GM12891 (cell line): ENCODE data around the gene MEF2C.
"Not testable (repeated sequence)": the region's sequence is repeated elsewhere in the genome, so short reads cannot be mapped to it uniquely, and the experiment has no call there.

Source experiments
- DNase-seq: peaks from one replicate; pipeline ENCODE4 v3.0.0; 2011; ENCODE audit warnings: low spot score; ENCODE audit not compliant: insufficient read length
- FAIRE-seq: peaks from 2 replicates; lab custom pipeline; 2011; peaks lifted over from hg19 to GRCh38; lab: Jason Lieb, UNC
- PAX5 ChIP-seq: IDR thresholded peaks from 2 replicates; pipeline ENCODE4 v1.6.1; 2011; ENCODE audit warnings: low read length, moderate library complexity, mild to moderate bottlenecking; ENCODE audit not compliant: insufficient read depth, severe bottlenecking
- POLR2A ChIP-seq: IDR thresholded peaks from 2 replicates; pipeline ENCODE4 v1.6.1; 2011; ENCODE audit warnings: low read depth, low read length, control low read depth
- POLR2AphosphoS5 ChIP-seq: IDR thresholded peaks from 2 replicates; pipeline ENCODE4 v1.6.1; 2011; ENCODE audit warnings: low read depth, low read length, control low read depth
- POU2F2 ChIP-seq: IDR thresholded peaks from 2 replicates; pipeline ENCODE4 v1.6.1; 2011; ENCODE audit warnings: low read depth, mild to moderate bottlenecking, control low read depth, low read length, moderate library complexity
- SPI1 ChIP-seq: IDR thresholded peaks from 2 replicates; pipeline ENCODE4 v1.6.1; 2011; ENCODE audit warnings: low read depth, low read length, control low read depth
- TAF1 ChIP-seq: IDR thresholded peaks from 2 replicates; pipeline ENCODE4 v1.6.1; 2011; ENCODE audit warnings: low read depth, low read length, control low read depth

Gene MEF2C

GRCh38 chr5:88867638-88868037 is 15.3 kb downstream of the MEF2C start:
- DNase-seq = no peak
- no peak for TF ChIP-seq POU2F2
- no peak for TF ChIP-seq POLR2A
- TF ChIP-seq PAX5 = no peak
- no peak for TF ChIP-seq POLR2AphosphoS5
- no peak for TF ChIP-seq SPI1
- TF ChIP-seq TAF1 = no peak
- FAIRE-seq = no peak

- DNase-seq (no peak), FAIRE-seq (no peak)
- no peak for TF ChIP-seq PAX5
- no peak for TF ChIP-seq SPI1
- TF ChIP-seq POU2F2 = no peak
- TF ChIP-seq POLR2A = peak; percentile 57
- 0 out of 2 replicates have a peak, but pooled peaks have one; percentile 65 for TF ChIP-seq POLR2AphosphoS5
Measured at GRCh38 chr5:88863523-88863922, 19.5 kb downstream of the MEF2C start.

- no peak for FAIRE-seq
- DNase-seq = no peak
- 0 out of 2 replicates have a peak, but pooled peaks have one; percentile 15 for TF ChIP-seq POLR2A
- TF ChIP-seq SPI1 = no peak
- TF ChIP-seq POLR2AphosphoS5 = peak; percentile 58; the same call in 1 of the 2 replicates
Measured at GRCh38 chr5:88862547-88863175, 20.3 kb downstream of the MEF2C start.

DNA sequence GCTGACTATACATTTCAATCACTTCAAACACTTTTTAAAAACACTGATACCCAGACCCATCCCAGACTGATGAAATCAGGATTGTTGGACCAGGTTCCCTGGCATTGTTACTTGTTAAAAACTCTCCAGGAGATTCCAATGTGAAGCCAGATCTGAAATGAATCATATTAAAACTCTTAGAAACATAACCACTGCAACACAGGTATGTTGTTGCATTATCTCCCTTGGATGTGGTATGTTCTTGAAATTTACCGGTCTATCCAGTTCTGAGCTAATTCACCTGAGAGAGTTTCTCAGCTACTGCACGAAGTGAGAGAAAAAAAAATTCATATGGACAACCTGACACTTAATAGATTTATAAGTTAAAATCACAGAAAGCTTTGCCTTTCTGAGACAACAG is 21.8 kb downstream of the MEF2C start:
- TF ChIP-seq POLR2A (0 out of 2 replicates have a peak, but pooled peaks have one; percentile 2), POLR2AphosphoS5 (no peak)
- DNase-seq (no peak), FAIRE-seq (no peak)

DNA sequence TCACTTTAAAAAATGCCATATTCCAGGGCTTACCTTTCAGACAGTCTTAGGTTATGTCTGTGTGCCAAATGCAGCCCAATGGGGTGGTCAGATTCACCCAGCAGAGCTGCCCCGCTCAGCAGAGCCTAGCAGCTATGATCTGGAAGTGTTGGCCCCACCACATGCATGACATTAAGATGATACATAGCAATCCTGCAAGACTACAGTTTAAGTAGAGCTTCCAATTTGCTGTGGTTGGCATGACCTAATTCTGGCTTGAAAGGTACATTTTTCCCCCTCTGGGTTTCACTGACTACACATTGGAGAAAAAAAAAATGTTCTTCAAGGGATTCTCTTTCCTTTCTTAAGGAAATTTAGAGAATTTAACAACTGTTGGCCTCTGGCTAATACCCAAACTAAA is 22.5 kb downstream of the MEF2C start:
- no peak for DNase-seq
- TF ChIP-seq POU2F2 (no peak), POLR2A (peak; percentile 55; the same call in 1 of the 2 replicates)
- peak; percentile 65 for FAIRE-seq

DNA sequence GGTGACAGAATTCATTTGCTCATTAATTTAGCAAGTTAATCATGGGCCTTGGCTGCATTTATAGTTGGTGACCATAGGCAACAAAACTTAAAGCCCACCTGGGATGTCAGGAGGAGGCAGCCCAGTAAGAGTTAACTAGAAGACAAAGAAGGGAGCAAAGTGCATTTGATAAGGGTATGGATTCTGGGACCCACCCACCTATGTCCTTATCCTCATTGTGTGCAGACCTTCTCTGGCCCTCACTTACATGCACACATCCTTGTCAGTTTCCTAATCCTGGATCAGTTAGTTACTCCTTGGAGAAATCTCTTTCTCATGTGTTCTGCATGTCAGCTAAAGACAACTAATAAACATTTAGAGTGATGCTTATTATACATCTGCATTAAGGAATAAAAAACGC is 24.6 kb downstream of the MEF2C start:
- no peak for FAIRE-seq
- peak; percentile 67; the same call in 1 of the 2 replicates for TF ChIP-seq POLR2AphosphoS5
- peak; percentile 68 for TF ChIP-seq POLR2A
- no peak for TF ChIP-seq POU2F2
- no peak for TF ChIP-seq SPI1
- DNase-seq = no peak

DNA sequence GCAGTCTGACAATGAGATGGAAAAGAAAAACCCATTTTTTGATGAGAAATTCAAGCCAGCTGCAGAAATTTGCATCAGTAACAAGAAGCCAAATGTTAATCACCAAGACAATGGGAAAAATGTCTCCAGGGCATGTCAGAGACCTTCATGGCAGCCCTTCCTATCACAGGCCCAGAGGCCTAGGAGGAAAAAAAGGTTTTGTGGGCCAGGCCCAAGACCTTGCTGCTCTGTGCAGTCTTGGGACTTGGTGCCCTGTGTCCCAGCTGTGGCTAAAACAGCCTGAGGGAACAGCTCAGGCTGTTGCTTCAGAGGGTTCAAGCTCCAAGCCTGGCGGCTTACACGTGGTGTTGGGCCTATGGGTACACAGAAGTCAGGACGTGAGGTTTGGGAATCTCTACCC is 26.6 kb downstream of the MEF2C start:
- not testable (repeated sequence) for FAIRE-seq, DNase-seq

GRCh38 chr5:88854769-88855168 is 28.2 kb downstream of the MEF2C start:
- DNase-seq (no peak), FAIRE-seq (no peak)
- TF ChIP-seq POLR2AphosphoS5 (no peak), TAF1 (no peak), POU2F2 (no peak), POLR2A (no peak), SPI1 (no peak), PAX5 (no peak)

DNA sequence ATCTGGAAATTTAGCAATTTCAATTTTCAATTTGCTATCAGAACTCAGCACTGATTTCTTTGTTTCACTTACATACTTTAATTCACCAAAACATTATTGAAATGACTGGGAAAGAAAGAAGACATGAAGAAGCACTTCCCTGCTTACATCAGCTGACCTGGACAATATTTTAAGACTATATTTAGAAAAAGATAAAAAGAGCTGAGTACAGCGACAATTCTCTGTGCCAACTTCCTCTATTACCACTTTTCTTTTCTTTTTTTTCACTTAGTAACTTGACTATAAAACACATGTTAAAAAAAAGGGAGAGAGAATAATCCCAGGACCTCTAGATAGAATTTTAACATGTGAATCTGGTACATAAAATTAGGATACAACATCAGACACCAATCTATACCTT is 35.6 kb downstream of the MEF2C start:
- TF ChIP-seq TAF1 (no peak), SPI1 (peak; percentile 14; the same call in 1 of the 2 replicates)
- DNase-seq (no peak), FAIRE-seq (no peak)

- TF ChIP-seq POU2F2 (no peak), POLR2AphosphoS5 (no peak), PAX5 (no peak), SPI1 (no peak), TAF1 (no peak), POLR2A (no peak)
- FAIRE-seq = peak; percentile 40
- no peak for DNase-seq
Measured at GRCh38 chr5:88846434-88846833, 36.5 kb downstream of the MEF2C start.

DNA sequence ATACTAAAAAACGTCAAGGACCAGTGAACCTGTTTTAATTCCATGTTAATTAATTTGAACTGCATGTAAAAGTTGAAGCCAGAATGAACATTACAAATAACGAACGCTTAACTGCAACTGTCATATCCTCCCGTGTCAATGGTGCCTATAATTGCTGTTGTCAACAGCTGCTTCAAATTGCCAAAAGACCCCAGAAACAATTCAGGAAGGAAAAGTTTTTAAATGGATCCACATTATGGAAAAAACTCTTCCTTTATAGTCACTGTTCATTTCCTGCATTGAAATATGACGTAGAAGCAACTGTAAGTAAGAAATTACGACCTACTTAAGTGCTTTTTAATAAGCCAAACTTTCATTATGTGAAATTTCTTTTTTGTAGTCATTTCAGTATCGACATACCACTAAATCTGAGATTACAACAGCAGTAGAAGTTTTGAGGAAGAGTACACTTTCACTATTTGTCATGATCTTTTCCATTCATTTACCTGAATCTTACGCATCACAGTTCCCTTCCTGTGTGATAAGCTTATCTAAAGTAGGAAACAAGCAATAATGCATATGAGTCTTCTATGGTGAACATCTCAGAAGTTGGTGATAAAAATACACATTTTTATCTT is 37.8 kb downstream of the MEF2C start:
- no peak for DNase-seq
- peak; percentile 85 for FAIRE-seq
- TF ChIP-seq PAX5 = no peak
- TF ChIP-seq SPI1 = peak; percentile 87
- no peak for TF ChIP-seq POLR2AphosphoS5
- TF ChIP-seq POU2F2 = no peak
